Fibroblast of skin of scalp (primary cell): ENCODE results near the gene ZMYND8.
"Not testable (repeated sequence)": the region's sequence is repeated elsewhere in the genome, so short reads cannot be mapped to it uniquely, and the experiment has no call there.

ENCODE experiments used
- DNase-seq: peaks from one replicate; pipeline ENCODE4 v3.0.0-alpha.2; 2013

ZMYND8 gene

GRCh38 chr20:47263465-47264084 lies 92.9 kb downstream of the ZMYND8 start:
- DNase-seq: no peak

- no peak for DNase-seq
These were observed 93.4 kb downstream of the ZMYND8 start for GRCh38 chr20:47263080-47263464.

- no peak for DNase-seq
These were observed 94.0 kb downstream of the ZMYND8 start for GRCh38 chr20:47262365-47263013.

GRCh38 chr20:47262008-47262364 lies 94.5 kb downstream of the ZMYND8 start:
- no peak for DNase-seq

GRCh38 chr20:47261161-47261774 lies 95.2 kb downstream of the ZMYND8 start:
- not testable (repeated sequence) for DNase-seq

GRCh38 chr20:47260540-47261126 lies 95.9 kb downstream of the ZMYND8 start:
- not testable (repeated sequence) for DNase-seq

- peak; percentile 65 for DNase-seq
These were observed 97.5 kb downstream of the ZMYND8 start for GRCh38 chr20:47258745-47259695.

GRCh38 chr20:47257771-47258170 lies 98.7 kb downstream of the ZMYND8 start:
- no peak for DNase-seq

GRCh38 chr20:47257256-47257655 lies 99.2 kb downstream of the ZMYND8 start:
- no peak for DNase-seq

GRCh38 chr20:47256668-47257236 lies 99.7 kb downstream of the ZMYND8 start:
- DNase-seq: peak; percentile 40

- DNase-seq: no peak
These were observed 102.6 kb downstream of the ZMYND8 start for GRCh38 chr20:47253872-47254271.

- DNase-seq: no peak
These were observed 103.6 kb downstream of the ZMYND8 start for GRCh38 chr20:47252879-47253307.

- DNase-seq: no peak
These were observed 105.1 kb downstream of the ZMYND8 start for GRCh38 chr20:47251154-47252020.

- no peak for DNase-seq
These were observed 106.1 kb downstream of the ZMYND8 start for GRCh38 chr20:47250360-47250759.

- DNase-seq: no peak
These were observed 106.6 kb downstream of the ZMYND8 start for GRCh38 chr20:47249913-47250312.

- no peak for DNase-seq
These were observed 108.0 kb downstream of the ZMYND8 start for GRCh38 chr20:47248448-47248966.

GRCh38 chr20:47247972-47248371 lies 108.5 kb downstream of the ZMYND8 start:
- no peak for DNase-seq

- no peak for DNase-seq
These were observed 110.3 kb downstream of the ZMYND8 start for GRCh38 chr20:47246061-47246777.

GRCh38 chr20:47245166-47245565 lies 111.3 kb downstream of the ZMYND8 start:
- DNase-seq: not testable (repeated sequence)

- no peak for DNase-seq
These were observed 112.0 kb downstream of the ZMYND8 start for GRCh38 chr20:47244451-47244850.
